MM.1S (cell line): Measurements from ENCODE around the gene DTX4.

Experiments
- EZH2 ChIP-seq: fragments of 300-600 bp; sonication (generic); optimal IDR thresholded peaks from 2 replicates; pipeline ENCODE3; 2017; ENCODE audit warnings: low read depth, mild to moderate bottlenecking, antibody characterized with exemption, low read length, mixed read lengths
- TF ChIP-seq, protein P1 (sequence below): fragments of 300-600 bp; sonication (generic); IDR thresholded peaks from 2 replicates; pipeline ENCODE4 v1.5.1; 2016; ENCODE audit warnings: antibody characterized with exemption, low read length, mixed read lengths

DNA sequence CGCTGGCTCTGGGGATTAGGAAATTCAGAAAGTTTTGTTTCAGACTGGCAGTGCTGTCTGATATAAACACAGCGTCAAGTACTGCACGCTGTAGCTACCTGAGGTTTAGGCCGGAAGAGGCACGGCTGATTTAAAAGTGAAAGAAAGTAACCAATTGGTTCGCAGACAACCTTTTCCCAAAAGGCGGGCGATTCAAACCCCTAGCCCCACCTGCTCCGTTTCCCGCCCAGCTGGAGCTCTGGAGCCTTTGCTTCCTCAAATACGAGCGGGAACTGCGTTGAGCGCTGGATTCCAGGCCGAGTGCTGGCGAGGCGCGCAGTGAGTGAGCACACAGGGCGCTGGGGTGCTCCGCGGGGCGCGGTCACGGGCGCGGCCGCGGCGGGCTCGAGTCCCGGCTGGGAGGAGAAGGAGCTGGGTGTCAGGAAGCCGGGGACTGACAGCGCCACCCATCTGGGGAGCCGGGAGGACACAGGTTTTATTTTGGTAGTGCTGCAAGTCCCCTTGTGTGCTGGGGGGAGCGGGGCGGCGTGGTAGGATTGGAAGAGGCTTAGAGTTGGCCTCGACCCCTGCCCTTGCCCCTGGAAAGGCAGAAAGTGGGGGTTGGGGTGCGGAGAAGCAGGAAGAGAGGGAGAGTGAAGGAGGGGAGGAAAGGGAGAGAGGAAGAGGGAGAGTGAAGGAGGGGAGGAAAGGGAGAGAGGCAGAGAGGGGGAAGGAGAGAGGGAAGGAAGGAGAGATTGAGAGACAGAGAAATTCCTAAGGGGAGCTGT lies 27.2 kb upstream of the DTX4 start:
- TF ChIP-seq, protein P1, sequence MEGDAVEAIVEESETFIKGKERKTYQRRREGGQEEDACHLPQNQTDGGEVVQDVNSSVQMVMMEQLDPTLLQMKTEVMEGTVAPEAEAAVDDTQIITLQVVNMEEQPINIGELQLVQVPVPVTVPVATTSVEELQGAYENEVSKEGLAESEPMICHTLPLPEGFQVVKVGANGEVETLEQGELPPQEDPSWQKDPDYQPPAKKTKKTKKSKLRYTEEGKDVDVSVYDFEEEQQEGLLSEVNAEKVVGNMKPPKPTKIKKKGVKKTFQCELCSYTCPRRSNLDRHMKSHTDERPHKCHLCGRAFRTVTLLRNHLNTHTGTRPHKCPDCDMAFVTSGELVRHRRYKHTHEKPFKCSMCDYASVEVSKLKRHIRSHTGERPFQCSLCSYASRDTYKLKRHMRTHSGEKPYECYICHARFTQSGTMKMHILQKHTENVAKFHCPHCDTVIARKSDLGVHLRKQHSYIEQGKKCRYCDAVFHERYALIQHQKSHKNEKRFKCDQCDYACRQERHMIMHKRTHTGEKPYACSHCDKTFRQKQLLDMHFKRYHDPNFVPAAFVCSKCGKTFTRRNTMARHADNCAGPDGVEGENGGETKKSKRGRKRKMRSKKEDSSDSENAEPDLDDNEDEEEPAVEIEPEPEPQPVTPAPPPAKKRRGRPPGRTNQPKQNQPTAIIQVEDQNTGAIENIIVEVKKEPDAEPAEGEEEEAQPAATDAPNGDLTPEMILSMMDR = peak; percentile 49
- TF ChIP-seq EZH2 = no peak
